Measurements from ENCODE around the gene GRID2. TPM values are rescaled to one million over a fixed set of nuclear protein-coding genes. Genes with fewer than 3 reads are reported as not detected.

Gene GRID2
- total RNA-seq, 6 experiments from 2014 or later: not detected

DNA sequence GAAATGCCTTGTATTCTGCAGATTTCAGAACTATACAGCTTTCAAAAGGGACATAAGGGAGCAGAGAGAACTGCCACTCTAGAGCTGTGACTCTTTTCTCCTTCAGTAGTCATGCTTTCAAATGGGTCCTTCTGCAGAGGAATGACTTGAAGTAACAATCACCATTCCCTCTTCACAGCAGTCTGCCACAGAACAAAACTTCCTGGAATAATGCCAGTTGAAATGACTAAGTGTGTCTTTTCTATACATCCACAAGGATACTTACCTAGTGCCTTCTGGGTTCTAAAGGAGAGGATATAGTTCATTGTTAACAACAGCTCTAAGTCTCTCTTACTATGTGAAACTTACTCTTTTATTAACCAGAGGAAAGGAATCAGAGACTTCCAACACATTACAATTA is 1009.4 kb downstream of the GRID2 start:
- no peaks in the 10 kb centered on the region for H3K27me3 ChIP-seq
- no peak overlapping the region for H3K27ac ChIP-seq
- intact Hi-C loops (cut with DNase I): no loop called here
- no peaks in the 10 kb centered on the region for H3K36me3 ChIP-seq
- no peaks in the 10 kb centered on the region for H3K4me1 ChIP-seq
- ATAC-seq (no peak), DNase-seq (no peak)
- no peak overlapping the region for H3K4me3 ChIP-seq
- no peak for TF ChIP-seq POLR2A (IDR thresholded peaks at IDR 0.05)
- TF ChIP-seq, protein P1, sequence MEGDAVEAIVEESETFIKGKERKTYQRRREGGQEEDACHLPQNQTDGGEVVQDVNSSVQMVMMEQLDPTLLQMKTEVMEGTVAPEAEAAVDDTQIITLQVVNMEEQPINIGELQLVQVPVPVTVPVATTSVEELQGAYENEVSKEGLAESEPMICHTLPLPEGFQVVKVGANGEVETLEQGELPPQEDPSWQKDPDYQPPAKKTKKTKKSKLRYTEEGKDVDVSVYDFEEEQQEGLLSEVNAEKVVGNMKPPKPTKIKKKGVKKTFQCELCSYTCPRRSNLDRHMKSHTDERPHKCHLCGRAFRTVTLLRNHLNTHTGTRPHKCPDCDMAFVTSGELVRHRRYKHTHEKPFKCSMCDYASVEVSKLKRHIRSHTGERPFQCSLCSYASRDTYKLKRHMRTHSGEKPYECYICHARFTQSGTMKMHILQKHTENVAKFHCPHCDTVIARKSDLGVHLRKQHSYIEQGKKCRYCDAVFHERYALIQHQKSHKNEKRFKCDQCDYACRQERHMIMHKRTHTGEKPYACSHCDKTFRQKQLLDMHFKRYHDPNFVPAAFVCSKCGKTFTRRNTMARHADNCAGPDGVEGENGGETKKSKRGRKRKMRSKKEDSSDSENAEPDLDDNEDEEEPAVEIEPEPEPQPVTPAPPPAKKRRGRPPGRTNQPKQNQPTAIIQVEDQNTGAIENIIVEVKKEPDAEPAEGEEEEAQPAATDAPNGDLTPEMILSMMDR (IDR thresholded peaks at IDR 0.05): no peak
- no peaks in the 10 kb centered on the region for H3K9me3 ChIP-seq

- WGBS (ENCODE audit: insufficient coverage, low coverage, low lambda C conversion rate, missing lambda C conversion rate): 43% methylated on average over 4 of the region's 4 CpGs
- ATAC-seq: no peak
- Histone ChIP-seq H3K4me3 (no peak overlapping the region), H3K27ac (no peak overlapping the region), H3K4me1 (no peaks in the 10 kb centered on the region), H3K36me3 (no peaks in the 10 kb centered on the region), H3K9me3 (no peaks in the 10 kb centered on the region), H3K27me3 (no peaks in the 10 kb centered on the region)
- DNase-seq: no peak
- TF ChIP-seq, protein P1 (IDR thresholded peaks at IDR 0.05): no peak
- TF ChIP-seq POLR2A (IDR thresholded peaks at IDR 0.05): no peak
- intact Hi-C loops (cut with DNase I): no loop called here
These were observed 1013.3 kb downstream of the GRID2 start for GRCh38 chr4:93317057-93317456.

GRCh38 chr4:93317561-93317960 is 1013.8 kb downstream of the GRID2 start:
- 62% methylated on average over 1 of the region's 1 CpG for WGBS (ENCODE audit: insufficient coverage, low coverage, low lambda C conversion rate, missing lambda C conversion rate)
- ATAC-seq (no peak), DNase-seq (no peak)
- Histone ChIP-seq H3K27ac (no peak overlapping the region), H3K27me3 (no peaks in the 10 kb centered on the region), H3K4me3 (no peak overlapping the region), H3K36me3 (no peaks in the 10 kb centered on the region), H3K4me1 (no peaks in the 10 kb centered on the region), H3K9me3 (no peaks in the 10 kb centered on the region)
- TF ChIP-seq POLR2A (IDR thresholded peaks at IDR 0.05): no peak
- TF ChIP-seq, protein P1 (IDR thresholded peaks at IDR 0.05): no peak
- intact Hi-C loops (cut with DNase I): no loop called here

GRCh38 chr4:93319041-93319440 is 1015.3 kb downstream of the GRID2 start:
- intact Hi-C loops (cut with DNase I): no loop called here
- no peak for ATAC-seq
- no peaks in the 10 kb centered on the region for H3K9me3 ChIP-seq
- no peak for DNase-seq
- H3K4me3 ChIP-seq: no peak overlapping the region
- H3K27ac ChIP-seq: no peak overlapping the region
- no peaks in the 10 kb centered on the region for H3K36me3 ChIP-seq
- 6% methylated on average over 1 of the region's 1 CpG for WGBS (ENCODE audit: insufficient coverage, low coverage, low lambda C conversion rate, missing lambda C conversion rate)
- H3K27me3 ChIP-seq: no peaks in the 10 kb centered on the region
- TF ChIP-seq POLR2A (IDR thresholded peaks at IDR 0.05): no peak
- TF ChIP-seq, protein P1 (IDR thresholded peaks at IDR 0.05): no peak
- H3K4me1 ChIP-seq: no peaks in the 10 kb centered on the region

DNA sequence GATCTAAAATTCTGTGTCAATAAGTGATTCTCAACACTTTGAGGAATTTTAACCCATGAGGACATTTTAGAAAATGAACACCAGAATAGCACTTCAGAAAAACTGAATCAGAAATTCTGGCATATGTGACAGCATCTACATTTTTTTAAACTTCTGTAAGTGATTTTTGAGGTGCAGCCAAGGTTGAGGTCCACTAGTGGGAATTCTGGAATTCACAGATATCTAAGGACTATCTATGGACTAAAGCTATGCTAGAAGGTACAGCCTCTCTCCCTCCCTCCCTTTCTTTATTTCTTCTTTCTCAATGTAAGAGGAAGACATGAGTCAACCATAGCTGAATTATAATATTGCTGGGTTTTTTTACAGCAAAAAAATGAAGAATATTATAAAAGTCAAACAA is 1016.6 kb downstream of the GRID2 start:
- Histone ChIP-seq H3K4me3 (no peak overlapping the region), H3K27ac (no peak overlapping the region), H3K27me3 (no peaks in the 10 kb centered on the region), H3K36me3 (no peaks in the 10 kb centered on the region), H3K4me1 (no peaks in the 10 kb centered on the region), H3K9me3 (no peaks in the 10 kb centered on the region)
- TF ChIP-seq, protein P1 (IDR thresholded peaks at IDR 0.05): no peak
- ATAC-seq (no peak), DNase-seq (no peak)
- intact Hi-C loops (cut with DNase I): no loop called here
